Epithelial cell of esophagus (primary cell): ENCODE results near the gene GPR156.
A peak's percentile ranks its signal among the peaks of the same experiment; 100 is the strongest.

Experiments used
- DNase-seq: peaks from one replicate; pipeline ENCODE4 v3.0.0; 2010; ENCODE audit warnings: low read depth
- H3K4me3 ChIP-seq: 2 replicates; pipeline ENCODE4 v1.5.1; 2011; ENCODE audit warnings: mild to moderate bottlenecking, low read length, control low read depth
- CTCF ChIP-seq: IDR thresholded peaks from 2 replicates; pipeline ENCODE4 v1.5.1; 2011; ENCODE audit warnings: low read depth, mild to moderate bottlenecking, low read length, control low read depth, inconsistent platforms; ENCODE audit not compliant: insufficient read depth; ENCODE audit errors: missing control alignments

The GPR156 gene

GRCh38 chr3:120173056-120173675, 111.9 kb downstream of the GPR156 start:
- no peak overlapping the region for H3K4me3 ChIP-seq
- no peak for DNase-seq
- TF ChIP-seq CTCF, result no peak

GRCh38 chr3:120172070-120172469, 113.0 kb downstream of the GPR156 start:
- TF ChIP-seq CTCF, result no peak
- H3K4me3 ChIP-seq, result no peak overlapping the region
- DNase-seq, result peak; percentile 57

- H3K4me3 ChIP-seq, result no peak overlapping the region
- DNase-seq, result no peak
- no peak for TF ChIP-seq CTCF
Observed at GRCh38 chr3:120171134-120171873, 113.7 kb downstream of the GPR156 start.

- H3K4me3 ChIP-seq, result no peak overlapping the region
- DNase-seq, result peak; percentile 99
- no peak for TF ChIP-seq CTCF
Observed at GRCh38 chr3:120170223-120170622, 114.8 kb downstream of the GPR156 start.

GRCh38 chr3:120169407-120169806, 115.6 kb downstream of the GPR156 start:
- TF ChIP-seq CTCF, result no peak
- no peak overlapping the region for H3K4me3 ChIP-seq
- DNase-seq, result peak; percentile 45

- TF ChIP-seq CTCF, result no peak
- H3K4me3 ChIP-seq, result no peak overlapping the region
- no peak for DNase-seq
Observed at GRCh38 chr3:120168611-120169010, 116.4 kb downstream of the GPR156 start.
